Neural progenitor cell (in vitro differentiated cells): ENCODE data around the gene ZFAND5. TPM values are rescaled to one million over a fixed set of nuclear protein-coding genes. Genes with fewer than 3 reads are reported as not detected.

Experiments
- DNase-seq: peaks from one replicate; pipeline ENCODE4 v3.0.0-alpha.2; 2016; ENCODE audit warnings: low spot score
- H2AFZ ChIP-seq: fragments of 200-600 bp; sonication (generic); replicated peaks from 2 replicates; pipeline ENCODE4 v1.6.1; 2016; ENCODE audit warnings: antibody characterized with exemption
- H3F3A ChIP-seq: fragments of 200-600 bp; sonication (generic); 2 replicates; pipeline ENCODE4 v1.6.1; 2016; ENCODE audit warnings: antibody characterized with exemption, low read depth
- H3K27ac ChIP-seq: fragments of 200-600 bp; sonication (generic); 2 replicates; pipeline ENCODE4 v1.5.1; 2016; ENCODE audit warnings: mild to moderate bottlenecking
- H3K27me3 ChIP-seq: fragments of 200-600 bp; sonication (generic); 2 replicates; pipeline ENCODE4 v1.6.1; 2016; ENCODE audit warnings: mild to moderate bottlenecking, moderate library complexity
- H3K36me3 ChIP-seq: fragments of 200-600 bp; sonication (generic); 2 replicates; pipeline ENCODE4 v1.5.1; 2016
- H3K4me1 ChIP-seq: fragments of 200-600 bp; sonication (generic); 2 replicates; pipeline ENCODE4 v1.6.1; 2016; ENCODE audit warnings: mixed run types
- H3K4me2 ChIP-seq: fragments of 200-600 bp; sonication (generic); 2 replicates; pipeline ENCODE4 v1.6.1; 2016
- H3K4me3 ChIP-seq: fragments of 200-600 bp; sonication (generic); 2 replicates; pipeline ENCODE4 v1.5.1; 2016
- H3K79me2 ChIP-seq: fragments of 200-600 bp; sonication (generic); 2 replicates; pipeline ENCODE4 v1.6.1; 2016; ENCODE audit warnings: low read depth
- H3K9ac ChIP-seq: fragments of 200-600 bp; sonication (generic); 2 replicates; pipeline ENCODE4 v1.6.1; 2016
- H3K9me3 ChIP-seq: fragments of 200-600 bp; sonication (generic); 2 replicates; pipeline ENCODE4 v1.5.1; 2016; ENCODE audit warnings: low read depth
- H4K20me1 ChIP-seq: fragments of 200-600 bp; sonication (generic); 2 replicates; pipeline ENCODE4 v1.6.1; 2016; ENCODE audit warnings: low read depth
- H3K27ac Mint-ChIP-seq: 3 replicates; pipeline ENCODE4 v1.8.0; 2021; ENCODE audit warnings: mixed read lengths
- H3K27me3 Mint-ChIP-seq: 2 replicates; pipeline ENCODE4 v1.8.0; 2022; ENCODE audit warnings: low read depth, mild to moderate bottlenecking, inconsistent platforms, moderate library complexity, mixed read lengths; ENCODE audit not compliant: insufficient read depth
- H3K36me3 Mint-ChIP-seq: 3 replicates; pipeline ENCODE4 v1.8.0; 2021; ENCODE audit warnings: mixed read lengths
- H3K4me1 Mint-ChIP-seq: 3 replicates; pipeline ENCODE4 v1.8.0; 2021; ENCODE audit warnings: mixed read lengths
- H3K4me3 Mint-ChIP-seq: 3 replicates; pipeline ENCODE4 v1.8.0; 2021; ENCODE audit warnings: mild to moderate bottlenecking, moderate library complexity, mixed read lengths
- H3K9me3 Mint-ChIP-seq: 3 replicates; pipeline ENCODE4 v1.8.0; 2020; ENCODE audit warnings: mixed read lengths
- EZH2 ChIP-seq: fragments of 200-600 bp; sonication (generic); IDR thresholded peaks from 2 replicates; pipeline ENCODE4 v1.6.1; 2017; ENCODE audit warnings: antibody characterized with exemption, mild to moderate bottlenecking, moderate library complexity
- EZH2phosphoT487 ChIP-seq: fragments of 200-600 bp; sonication (generic); IDR thresholded peaks from 2 replicates; pipeline ENCODE4 v1.6.1; 2017; ENCODE audit warnings: antibody characterized with exemption
- total RNA-seq: library from RNA; depleted of rRNA; stranded (reverse); fragments of >200 nt; gene quantifications from 2 replicates; pipeline ENCODE4 v1.2.3, GENCODE V29; 2015; ENCODE audit warnings: low replicate concordance
- TF ChIP-seq, protein P1 (sequence below): fragments of 200-600 bp; sonication (generic); IDR thresholded peaks from 2 replicates; pipeline ENCODE4 v1.5.1; 2017; ENCODE audit warnings: antibody characterized with exemption, mild to moderate bottlenecking

Gene ZFAND5, protein sequence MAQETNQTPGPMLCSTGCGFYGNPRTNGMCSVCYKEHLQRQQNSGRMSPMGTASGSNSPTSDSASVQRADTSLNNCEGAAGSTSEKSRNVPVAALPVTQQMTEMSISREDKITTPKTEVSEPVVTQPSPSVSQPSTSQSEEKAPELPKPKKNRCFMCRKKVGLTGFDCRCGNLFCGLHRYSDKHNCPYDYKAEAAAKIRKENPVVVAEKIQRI
- 119 and 162 TPM in 2 replicates for total RNA-seq

DNA sequence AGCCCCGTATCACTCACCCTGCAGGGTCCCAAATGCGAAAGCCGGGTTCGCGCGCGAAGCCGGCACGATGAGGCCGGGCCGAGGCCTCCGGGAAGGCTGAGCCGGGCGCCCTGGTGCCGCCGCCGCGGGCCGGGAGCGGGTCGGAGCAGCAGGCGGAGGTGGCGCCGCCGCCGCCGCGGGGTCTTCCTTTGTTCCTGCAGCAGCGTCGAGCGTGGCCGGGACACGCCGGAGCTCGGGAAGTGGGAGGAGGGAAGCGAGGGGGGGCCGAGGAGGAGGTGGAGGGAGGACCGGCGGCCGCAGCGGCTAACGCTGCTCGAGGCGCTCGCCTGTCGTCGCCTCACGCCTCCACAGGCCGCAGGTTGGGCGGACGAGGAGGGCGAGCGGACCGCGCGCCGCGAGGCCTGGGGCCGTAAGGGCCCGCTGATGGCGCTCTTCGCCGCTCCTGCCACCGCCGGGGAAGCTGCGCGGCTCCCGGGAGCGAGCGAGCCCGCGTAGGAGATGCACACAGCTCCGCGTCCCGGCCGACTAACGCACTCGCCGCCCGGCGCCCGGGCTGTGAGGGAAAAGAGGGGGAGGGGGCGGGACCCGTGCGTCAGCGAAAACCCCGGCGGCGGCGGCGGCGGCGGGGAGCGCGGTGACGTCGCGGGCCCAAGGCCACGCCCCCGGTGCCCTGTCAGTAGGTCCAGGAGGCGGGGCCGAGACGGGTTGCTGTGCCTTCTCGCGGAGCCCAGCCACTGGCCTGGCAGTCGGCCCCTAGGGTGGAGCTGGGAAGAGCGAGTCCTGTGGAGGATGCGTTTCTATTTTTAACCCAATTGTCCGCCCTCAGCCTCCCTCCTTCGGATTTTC, at the start of gene ZFAND5:
TSS of gene ZFAND5 (minus strand) at position 530 of the 846 bp plus-strand sequence. CDS start 4,430 bp downstream, outside the sequence.
- no peak for TF ChIP-seq EZH2phosphoT487
- Histone ChIP-seq H3K9me3 (no peaks in the 10 kb centered on the region), H3K79me2 (peaks cover 51% of the 10 kb centered on the region), H3K9ac (peak within 1 kb of the TSS; percentile 93), H3F3A (peaks cover 9% of the 10 kb centered on the region), H3K36me3 (peaks cover 4% of the 10 kb centered on the region), H3K27ac (peak within 1 kb of the TSS; percentile 88), H4K20me1 (peaks cover 41% of the 10 kb centered on the region), H3K27me3 (peaks cover 10% of the 10 kb centered on the region), H3K4me3 (peak within 1 kb of the TSS; percentile 93), H3K4me1 (peaks cover 27% of the 10 kb centered on the region), H3K4me2 (peak within 1 kb of the TSS; percentile 94), H2AFZ (peak within 1 kb of the TSS; percentile 89)
- Mint-ChIP-seq H3K9me3 (peaks cover 2% of the 10 kb centered on the region), H3K27ac (peak within 1 kb of the TSS; percentile 100), H3K27me3 (peaks cover 4% of the 10 kb centered on the region), H3K36me3 (peaks cover 23% of the 10 kb centered on the region), H3K4me1 (peaks cover 40% of the 10 kb centered on the region), H3K4me3 (peak within 1 kb of the TSS; percentile 97)
- DNase-seq: peak; percentile 99

GRCh38 chr9:72412483-72413040, 47.6 kb upstream of the ZFAND5 start:
- H3K79me2 ChIP-seq: no peaks in the 10 kb centered on the region
- H4K20me1 ChIP-seq: no peaks in the 10 kb centered on the region
- H3F3A ChIP-seq: no peaks in the 10 kb centered on the region
- H3K4me2 ChIP-seq: no peak overlapping the region
- H3K36me3 ChIP-seq: no peaks in the 10 kb centered on the region
- Mint-ChIP-seq H3K27me3 (peaks cover 3% of the 10 kb centered on the region), H3K27ac (no peak overlapping the region), H3K4me1 (peaks cover 5% of the 10 kb centered on the region), H3K36me3 (no peaks in the 10 kb centered on the region), H3K9me3 (no peaks in the 10 kb centered on the region), H3K4me3 (no peak overlapping the region)
- H3K27me3 ChIP-seq: no peaks in the 10 kb centered on the region
- no peaks in the 10 kb centered on the region for H3K9me3 ChIP-seq
- no peaks in the 10 kb centered on the region for H3K4me1 ChIP-seq
- TF ChIP-seq, protein P1, sequence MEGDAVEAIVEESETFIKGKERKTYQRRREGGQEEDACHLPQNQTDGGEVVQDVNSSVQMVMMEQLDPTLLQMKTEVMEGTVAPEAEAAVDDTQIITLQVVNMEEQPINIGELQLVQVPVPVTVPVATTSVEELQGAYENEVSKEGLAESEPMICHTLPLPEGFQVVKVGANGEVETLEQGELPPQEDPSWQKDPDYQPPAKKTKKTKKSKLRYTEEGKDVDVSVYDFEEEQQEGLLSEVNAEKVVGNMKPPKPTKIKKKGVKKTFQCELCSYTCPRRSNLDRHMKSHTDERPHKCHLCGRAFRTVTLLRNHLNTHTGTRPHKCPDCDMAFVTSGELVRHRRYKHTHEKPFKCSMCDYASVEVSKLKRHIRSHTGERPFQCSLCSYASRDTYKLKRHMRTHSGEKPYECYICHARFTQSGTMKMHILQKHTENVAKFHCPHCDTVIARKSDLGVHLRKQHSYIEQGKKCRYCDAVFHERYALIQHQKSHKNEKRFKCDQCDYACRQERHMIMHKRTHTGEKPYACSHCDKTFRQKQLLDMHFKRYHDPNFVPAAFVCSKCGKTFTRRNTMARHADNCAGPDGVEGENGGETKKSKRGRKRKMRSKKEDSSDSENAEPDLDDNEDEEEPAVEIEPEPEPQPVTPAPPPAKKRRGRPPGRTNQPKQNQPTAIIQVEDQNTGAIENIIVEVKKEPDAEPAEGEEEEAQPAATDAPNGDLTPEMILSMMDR: no peak
- TF ChIP-seq EZH2: no peak
- no peak for TF ChIP-seq EZH2phosphoT487
- no peak for DNase-seq
- no peak overlapping the region for H3K9ac ChIP-seq
- H2AFZ ChIP-seq: no peak overlapping the region
- no peak overlapping the region for H3K27ac ChIP-seq
- no peak overlapping the region for H3K4me3 ChIP-seq

DNA sequence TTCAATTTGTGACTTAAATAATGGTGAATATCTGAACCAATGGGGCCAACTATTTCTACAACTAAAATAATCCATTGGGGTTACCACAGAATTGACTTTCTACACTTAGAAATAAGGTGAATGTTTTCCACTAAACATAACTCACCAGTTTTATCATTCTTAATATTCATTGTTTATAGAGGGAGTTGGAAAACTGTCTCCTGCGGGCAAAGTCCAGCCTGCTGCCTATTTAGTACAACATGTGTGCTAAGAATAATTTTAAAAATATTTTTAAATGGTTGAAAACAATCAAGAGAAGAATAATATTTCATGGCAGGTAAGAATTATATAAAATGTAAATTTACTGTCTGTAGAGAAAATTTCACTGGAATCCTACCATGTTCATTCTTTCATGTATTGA, 45.2 kb upstream of the ZFAND5 start:
- H3K27me3 Mint-ChIP-seq: peaks cover 3% of the 10 kb centered on the region
- Histone ChIP-seq H2AFZ (no peak overlapping the region), H3K27me3 (no peaks in the 10 kb centered on the region), H3K4me1 (peaks cover 3% of the 10 kb centered on the region), H3K9ac (no peak overlapping the region), H3K4me2 (no peak overlapping the region), H4K20me1 (no peaks in the 10 kb centered on the region), H3K79me2 (no peaks in the 10 kb centered on the region), H3K4me3 (no peak overlapping the region), H3F3A (no peaks in the 10 kb centered on the region), H3K9me3 (no peaks in the 10 kb centered on the region), H3K36me3 (no peaks in the 10 kb centered on the region), H3K27ac (no peak overlapping the region)
- no peak overlapping the region for H3K27ac Mint-ChIP-seq
- peaks cover 15% of the 10 kb centered on the region for H3K4me1 Mint-ChIP-seq
- TF ChIP-seq, protein P1: no peak
- TF ChIP-seq EZH2 (no peak), EZH2phosphoT487 (no peak)
- no peaks in the 10 kb centered on the region for H3K36me3 Mint-ChIP-seq
- no peaks in the 10 kb centered on the region for H3K9me3 Mint-ChIP-seq
- no peak for DNase-seq
- H3K4me3 Mint-ChIP-seq: no peak overlapping the region
